Measurements from ENCODE around the gene SAMD3. TPM values are rescaled to one million over a fixed set of nuclear protein-coding genes. Genes with fewer than 3 reads are reported as not detected.

The SAMD3 gene
- total and polyA plus RNA-seq, 2 of the 8 experiments (the other 6 are each of a cell fraction or from before 2014, with no cell fraction given) = 1.8 to 1.9 TPM

DNA sequence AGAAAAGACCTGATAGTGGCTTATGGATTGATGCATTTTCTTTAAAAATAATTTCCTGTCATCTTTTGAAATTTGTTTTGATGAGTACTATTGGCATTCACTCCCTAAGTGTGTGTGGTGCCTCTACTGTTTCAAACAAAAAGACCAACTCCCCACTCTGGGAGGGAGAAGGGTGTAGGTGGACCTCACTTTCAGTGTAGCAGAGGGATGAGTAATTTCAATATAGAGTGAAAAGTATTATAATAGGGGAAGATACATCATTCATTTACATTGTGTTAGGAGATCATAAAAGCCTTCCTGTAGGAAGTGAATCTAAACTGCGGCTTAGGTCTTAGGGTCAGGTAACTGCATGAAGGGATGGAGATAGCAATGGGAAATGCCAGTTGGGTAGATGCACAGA, 46.4 kb downstream of the SAMD3 start:
- Histone ChIP-seq H3K14ac (ENCODE audit: insufficient read length) (no peak overlapping the region), H3K4me3 (ENCODE audit: extremely low read depth in 1 of 4, insufficient read depth in 2 of 4, low read depth in 3 of 4, low read length in 4 of 4) (no peak overlapping the region), H3K79me2 (ENCODE audit: control insufficient read depth in 1 of 2, insufficient read depth in 2 of 2, low read length in 2 of 2) (no peaks in the 10 kb centered on the region), H3K27ac (ENCODE audit: low read depth, low read length) (no peak overlapping the region), H4K91ac (replicated peaks; ENCODE audit: insufficient read length, low read length) (no peak overlapping the region), H3K23ac (ENCODE audit: insufficient read length) (no peak overlapping the region), H3K9ac (replicated peaks in 1 of 4; ENCODE audit: extremely low read depth in 1 of 4, low read depth in 3 of 4, low read length in 3 of 4) (no peak overlapping the region), H3K79me1 (ENCODE audit: low read depth, low read length) (no peaks in the 10 kb centered on the region), H3K9me3 (ENCODE audit: insufficient read depth in 2 of 2, low read depth in 1 of 2, low read length in 1 of 2) (no peaks in the 10 kb centered on the region), H3K27me3 (replicated peaks in 1 of 4; ENCODE audit: control insufficient read depth in 3 of 4, extremely low read depth in 1 of 4, insufficient read depth in 3 of 4, low read length in 3 of 4) (no peaks in the 10 kb centered on the region), H3K4ac (replicated peaks; ENCODE audit: insufficient read length, low read depth, low read length) (no peak overlapping the region), H3K23me2 (ENCODE audit: low read depth, low read length) (no peaks in the 10 kb centered on the region), H3K18ac (ENCODE audit: extremely low read depth, low read length) (no peak overlapping the region), H4K5ac (ENCODE audit: insufficient read length, low read depth, low read length) (no peak overlapping the region), H2AK5ac (ENCODE audit: low read depth, low read length) (no peak overlapping the region), H4K8ac (ENCODE audit: extremely low read depth, insufficient read depth, low read length) (no peak overlapping the region), H2BK20ac (ENCODE audit: low read length) (no peak overlapping the region), H2BK120ac (replicated peaks; ENCODE audit: low read depth, low read length) (no peak overlapping the region), H2AFZ (ENCODE audit: low read length) (no peak overlapping the region), H3K36me3 (ENCODE audit: control insufficient read depth in 2 of 4, insufficient read depth in 4 of 4, low read length in 3 of 4) (no peaks in the 10 kb centered on the region), H4K20me1 (replicated peaks in 1 of 2; ENCODE audit: control insufficient read depth in 1 of 2, insufficient read depth in 2 of 2, low read length in 2 of 2) (no peaks in the 10 kb centered on the region), H3K4me1 (replicated peaks in 1 of 4; ENCODE audit: control insufficient read depth in 3 of 4, insufficient read depth in 4 of 4, low read length in 3 of 4) (no peaks in the 10 kb centered on the region), H3K4me2 (ENCODE audit: insufficient read depth in 1 of 2, low read depth in 2 of 2, low read length in 2 of 2) (no peak overlapping the region), H2BK5ac (ENCODE audit: low read depth, low read length) (no peak overlapping the region), H3K56ac (replicated peaks; ENCODE audit: insufficient read length, low read depth, low read length) (no peak overlapping the region), H2BK15ac (ENCODE audit: low read length) (no peak overlapping the region), H2BK12ac (ENCODE audit: low read depth, low read length) (no peak overlapping the region)
- no peak for FAIRE-seq
- WGBS, 2 experiments (ENCODE audit: extremely low coverage in 1 of 2, insufficient coverage in 1 of 2, insufficient read length in 1 of 2, insufficient replicate concordance in 2 of 2, low coverage in 1 of 2, low lambda C conversion rate in 2 of 2, missing lambda C conversion rate in 1 of 2) = 94% methylated on average over 1 of the region's 1 CpG; no CpG with 5 or more reads in 1 of the 2 experiments
- TF ChIP-seq RXRA (IDR thresholded peaks at IDR 0.05; ENCODE audit: insufficient read depth, low read depth, low read length) = no peak
- TF ChIP-seq TAF7 (optimal IDR thresholded peaks at IDR 0.05; ENCODE audit: borderline replicate concordance, low read depth, low read length) = no peak
- TF ChIP-seq HDAC2 (IDR thresholded peaks at IDR 0.05; ENCODE audit: borderline replicate concordance in 1 of 2, low read depth in 2 of 2, low read length in 2 of 2) = no peak
- TF ChIP-seq CEBPB (IDR thresholded peaks at IDR 0.05; ENCODE audit: low read depth, low read length) = no peak
- no peak for TF ChIP-seq RBBP5 (IDR thresholded peaks at IDR 0.05; ENCODE audit: borderline replicate concordance, low read depth, low read length)
- TF ChIP-seq PHF8 (conservative IDR thresholded peaks at IDR 0.05; ENCODE audit: low read depth, low read length) = no peak
- TF ChIP-seq TEAD4 (IDR thresholded peaks at IDR 0.05; ENCODE audit: low read depth, low read length) = no peak
- TF ChIP-seq, protein P1, sequence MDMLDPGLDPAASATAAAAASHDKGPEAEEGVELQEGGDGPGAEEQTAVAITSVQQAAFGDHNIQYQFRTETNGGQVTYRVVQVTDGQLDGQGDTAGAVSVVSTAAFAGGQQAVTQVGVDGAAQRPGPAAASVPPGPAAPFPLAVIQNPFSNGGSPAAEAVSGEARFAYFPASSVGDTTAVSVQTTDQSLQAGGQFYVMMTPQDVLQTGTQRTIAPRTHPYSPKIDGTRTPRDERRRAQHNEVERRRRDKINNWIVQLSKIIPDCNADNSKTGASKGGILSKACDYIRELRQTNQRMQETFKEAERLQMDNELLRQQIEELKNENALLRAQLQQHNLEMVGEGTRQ (IDR thresholded peaks at IDR 0.05; ENCODE audit: low read length) = no peak
- TF ChIP-seq SIN3A (conservative IDR thresholded peaks at IDR 0.05 in 1 of 2, IDR thresholded peaks at IDR 0.05 in 1 of 2; ENCODE audit: low read depth in 1 of 2, low read length in 2 of 2) = no peak
- no peak for TF ChIP-seq BRCA1 (IDR thresholded peaks at IDR 0.05; ENCODE audit: low read depth, low read length)
- TF ChIP-seq NANOG (IDR thresholded peaks at IDR 0.05; ENCODE audit: insufficient read depth, low read depth, low read length, poor library complexity, severe bottlenecking) = no peak
- ChIA-PET CTCF (ENCODE audit: partially characterized antibody) (no interaction called here), POLR2A (ENCODE audit: partially characterized antibody) (interaction anchor here (1.5 kb wide), 1 partner anchor 10 kb away, joined by 5 read pairs; no protein-coding TSS in a partner anchor)
- no peak for DNase-seq (ENCODE audit: low read depth in 1 of 2, low spot score in 2 of 2)

Measured in H1 (cell line).